ENCODE measurements around the gene PACS2. TPM values are rescaled to one million over a fixed set of nuclear protein-coding genes. Genes with fewer than 3 reads are reported as not detected.

Gene PACS2
- total RNA-seq, 1 donor from 2014 or later, result 263 TPM

GRCh38 chr14:105324080-105324778 lies 9.7 kb downstream of the PACS2 start:
- no peak for TF ChIP-seq CTCF (IDR thresholded peaks at IDR 0.05; ENCODE audit: partially characterized antibody, unreplicated experiment)

GRCh38 chr14:105324871-105325270 lies 10.3 kb downstream of the PACS2 start:
- Mint-ChIP-seq H3K27me3 (ENCODE audit: unreplicated experiment) (peaks cover 18% of the 10 kb centered on the region), H3K9me3 (ENCODE audit: unreplicated experiment) (peaks cover 18% of the 10 kb centered on the region), H3K4me1 (ENCODE audit: low read depth, unreplicated experiment) (peaks cover 50% of the 10 kb centered on the region), H3K36me3 (ENCODE audit: unreplicated experiment) (no peaks in the 10 kb centered on the region), H3K4me3 (ENCODE audit: unreplicated experiment) (no peak overlapping the region), H3K27ac (ENCODE audit: unreplicated experiment) (peak overlapping the region; percentile 97)
- DNase-seq, result no peak
- no peak for TF ChIP-seq CTCF (IDR thresholded peaks at IDR 0.05; ENCODE audit: partially characterized antibody, unreplicated experiment)

More at GRCh38 chr14:105324080-105324778, 9.7 kb downstream of the PACS2 start:
- peak; percentile 66 for DNase-seq
- Mint-ChIP-seq H3K36me3 (ENCODE audit: unreplicated experiment) (no peaks in the 10 kb centered on the region), H3K27me3 (ENCODE audit: unreplicated experiment) (peaks cover 18% of the 10 kb centered on the region), H3K4me1 (ENCODE audit: low read depth, unreplicated experiment) (peaks cover 46% of the 10 kb centered on the region), H3K27ac (ENCODE audit: unreplicated experiment) (peak overlapping the region; percentile 97), H3K9me3 (ENCODE audit: unreplicated experiment) (peaks cover 18% of the 10 kb centered on the region), H3K4me3 (ENCODE audit: unreplicated experiment) (peak overlapping the region; percentile 69)

- Mint-ChIP-seq H3K9me3 (ENCODE audit: unreplicated experiment) (peaks cover 18% of the 10 kb centered on the region), H3K27ac (ENCODE audit: unreplicated experiment) (peak overlapping the region; percentile 70), H3K36me3 (ENCODE audit: unreplicated experiment) (no peaks in the 10 kb centered on the region), H3K4me3 (ENCODE audit: unreplicated experiment) (no peak overlapping the region), H3K4me1 (ENCODE audit: low read depth, unreplicated experiment) (peaks cover 50% of the 10 kb centered on the region), H3K27me3 (ENCODE audit: unreplicated experiment) (peaks cover 18% of the 10 kb centered on the region)
- no peak for TF ChIP-seq CTCF (IDR thresholded peaks at IDR 0.05; ENCODE audit: partially characterized antibody, unreplicated experiment)
- DNase-seq, result peak; percentile 40
Measured at GRCh38 chr14:105325303-105325702, 10.8 kb downstream of the PACS2 start.

GRCh38 chr14:105325716-105326567 lies 11.4 kb downstream of the PACS2 start:
- H3K4me1 Mint-ChIP-seq (ENCODE audit: low read depth, unreplicated experiment), result peaks cover 50% of the 10 kb centered on the region
- H3K4me3 Mint-ChIP-seq (ENCODE audit: unreplicated experiment), result peak overlapping the region; percentile 64
- H3K36me3 Mint-ChIP-seq (ENCODE audit: unreplicated experiment), result no peaks in the 10 kb centered on the region
- H3K9me3 Mint-ChIP-seq (ENCODE audit: unreplicated experiment), result peaks cover 19% of the 10 kb centered on the region
- TF ChIP-seq CTCF (IDR thresholded peaks at IDR 0.05; ENCODE audit: partially characterized antibody, unreplicated experiment), result no peak
- peak overlapping the region; percentile 70 for H3K27ac Mint-ChIP-seq (ENCODE audit: unreplicated experiment)
- H3K27me3 Mint-ChIP-seq (ENCODE audit: unreplicated experiment), result peaks cover 21% of the 10 kb centered on the region
- peak; percentile 26 for DNase-seq

- peaks cover 24% of the 10 kb centered on the region for H3K9me3 Mint-ChIP-seq (ENCODE audit: unreplicated experiment)
- peaks cover 50% of the 10 kb centered on the region for H3K4me1 Mint-ChIP-seq (ENCODE audit: low read depth, unreplicated experiment)
- peaks cover 21% of the 10 kb centered on the region for H3K27me3 Mint-ChIP-seq (ENCODE audit: unreplicated experiment)
- no peak for TF ChIP-seq CTCF (IDR thresholded peaks at IDR 0.05; ENCODE audit: partially characterized antibody, unreplicated experiment)
- no peak overlapping the region for H3K4me3 Mint-ChIP-seq (ENCODE audit: unreplicated experiment)
- peak; percentile 22 for DNase-seq
- H3K36me3 Mint-ChIP-seq (ENCODE audit: unreplicated experiment), result no peaks in the 10 kb centered on the region
- no peak overlapping the region for H3K27ac Mint-ChIP-seq (ENCODE audit: unreplicated experiment)
Measured at GRCh38 chr14:105326568-105326867, 12.0 kb downstream of the PACS2 start.

Measured in glutamatergic neuron (in vitro differentiated cells).